ENCODE results near the gene SLC35A4. TPM values are rescaled to one million over a fixed set of nuclear protein-coding genes. Genes with fewer than 3 reads are reported as not detected.

SLC35A4 gene
- total and polyA plus RNA-seq, 2 of the 13 experiments (the other 11 are each of a cell fraction or from before 2014, with no cell fraction given) = 0.71 to 4.0 TPM

DNA sequence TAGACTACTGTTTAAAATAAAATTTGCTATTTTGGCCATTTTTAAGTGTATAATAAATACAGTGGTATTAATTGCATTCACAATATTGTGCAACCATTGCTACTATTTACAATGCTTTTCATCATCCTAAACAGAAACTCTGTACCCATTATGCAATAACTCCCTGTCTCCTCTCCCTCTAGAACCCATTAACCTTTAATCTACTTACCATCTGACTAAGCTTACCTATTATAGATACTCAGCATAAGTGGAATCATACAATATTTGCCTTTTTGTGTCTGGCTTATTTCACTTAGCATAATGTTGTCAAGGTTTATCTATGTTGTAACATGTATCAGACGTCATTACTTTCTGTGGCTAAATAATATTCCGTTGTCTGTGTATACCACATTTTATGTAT, 42.4 kb downstream of the SLC35A4 start (continued):
- TF ChIP-seq, protein P1, sequence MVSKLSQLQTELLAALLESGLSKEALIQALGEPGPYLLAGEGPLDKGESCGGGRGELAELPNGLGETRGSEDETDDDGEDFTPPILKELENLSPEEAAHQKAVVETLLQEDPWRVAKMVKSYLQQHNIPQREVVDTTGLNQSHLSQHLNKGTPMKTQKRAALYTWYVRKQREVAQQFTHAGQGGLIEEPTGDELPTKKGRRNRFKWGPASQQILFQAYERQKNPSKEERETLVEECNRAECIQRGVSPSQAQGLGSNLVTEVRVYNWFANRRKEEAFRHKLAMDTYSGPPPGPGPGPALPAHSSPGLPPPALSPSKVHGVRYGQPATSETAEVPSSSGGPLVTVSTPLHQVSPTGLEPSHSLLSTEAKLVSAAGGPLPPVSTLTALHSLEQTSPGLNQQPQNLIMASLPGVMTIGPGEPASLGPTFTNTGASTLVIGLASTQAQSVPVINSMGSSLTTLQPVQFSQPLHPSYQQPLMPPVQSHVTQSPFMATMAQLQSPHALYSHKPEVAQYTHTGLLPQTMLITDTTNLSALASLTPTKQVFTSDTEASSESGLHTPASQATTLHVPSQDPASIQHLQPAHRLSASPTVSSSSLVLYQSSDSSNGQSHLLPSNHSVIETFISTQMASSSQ (IDR thresholded peaks at IDR 0.05; ENCODE audit: low read depth) = 0 out of 2 replicates have a peak, but pooled peaks have one; percentile 50
- TF ChIP-seq, protein P1 (CRISPR knock-in tag; IDR thresholded peaks at IDR 0.05; ENCODE audit: borderline replicate concordance) = no peak; the same call in 1 of the 2 replicates
- TF ChIP-seq, protein P2, sequence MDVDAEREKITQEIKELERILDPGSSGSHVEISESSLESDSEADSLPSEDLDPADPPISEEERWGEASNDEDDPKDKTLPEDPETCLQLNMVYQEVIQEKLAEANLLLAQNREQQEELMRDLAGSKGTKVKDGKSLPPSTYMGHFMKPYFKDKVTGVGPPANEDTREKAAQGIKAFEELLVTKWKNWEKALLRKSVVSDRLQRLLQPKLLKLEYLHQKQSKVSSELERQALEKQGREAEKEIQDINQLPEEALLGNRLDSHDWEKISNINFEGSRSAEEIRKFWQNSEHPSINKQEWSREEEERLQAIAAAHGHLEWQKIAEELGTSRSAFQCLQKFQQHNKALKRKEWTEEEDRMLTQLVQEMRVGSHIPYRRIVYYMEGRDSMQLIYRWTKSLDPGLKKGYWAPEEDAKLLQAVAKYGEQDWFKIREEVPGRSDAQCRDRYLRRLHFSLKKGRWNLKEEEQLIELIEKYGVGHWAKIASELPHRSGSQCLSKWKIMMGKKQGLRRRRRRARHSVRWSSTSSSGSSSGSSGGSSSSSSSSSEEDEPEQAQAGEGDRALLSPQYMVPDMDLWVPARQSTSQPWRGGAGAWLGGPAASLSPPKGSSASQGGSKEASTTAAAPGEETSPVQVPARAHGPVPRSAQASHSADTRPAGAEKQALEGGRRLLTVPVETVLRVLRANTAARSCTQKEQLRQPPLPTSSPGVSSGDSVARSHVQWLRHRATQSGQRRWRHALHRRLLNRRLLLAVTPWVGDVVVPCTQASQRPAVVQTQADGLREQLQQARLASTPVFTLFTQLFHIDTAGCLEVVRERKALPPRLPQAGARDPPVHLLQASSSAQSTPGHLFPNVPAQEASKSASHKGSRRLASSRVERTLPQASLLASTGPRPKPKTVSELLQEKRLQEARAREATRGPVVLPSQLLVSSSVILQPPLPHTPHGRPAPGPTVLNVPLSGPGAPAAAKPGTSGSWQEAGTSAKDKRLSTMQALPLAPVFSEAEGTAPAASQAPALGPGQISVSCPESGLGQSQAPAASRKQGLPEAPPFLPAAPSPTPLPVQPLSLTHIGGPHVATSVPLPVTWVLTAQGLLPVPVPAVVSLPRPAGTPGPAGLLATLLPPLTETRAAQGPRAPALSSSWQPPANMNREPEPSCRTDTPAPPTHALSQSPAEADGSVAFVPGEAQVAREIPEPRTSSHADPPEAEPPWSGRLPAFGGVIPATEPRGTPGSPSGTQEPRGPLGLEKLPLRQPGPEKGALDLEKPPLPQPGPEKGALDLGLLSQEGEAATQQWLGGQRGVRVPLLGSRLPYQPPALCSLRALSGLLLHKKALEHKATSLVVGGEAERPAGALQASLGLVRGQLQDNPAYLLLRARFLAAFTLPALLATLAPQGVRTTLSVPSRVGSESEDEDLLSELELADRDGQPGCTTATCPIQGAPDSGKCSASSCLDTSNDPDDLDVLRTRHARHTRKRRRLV (CRISPR knock-in tag; IDR thresholded peaks at IDR 0.05) = no peak
- TF ChIP-seq, protein P3, sequence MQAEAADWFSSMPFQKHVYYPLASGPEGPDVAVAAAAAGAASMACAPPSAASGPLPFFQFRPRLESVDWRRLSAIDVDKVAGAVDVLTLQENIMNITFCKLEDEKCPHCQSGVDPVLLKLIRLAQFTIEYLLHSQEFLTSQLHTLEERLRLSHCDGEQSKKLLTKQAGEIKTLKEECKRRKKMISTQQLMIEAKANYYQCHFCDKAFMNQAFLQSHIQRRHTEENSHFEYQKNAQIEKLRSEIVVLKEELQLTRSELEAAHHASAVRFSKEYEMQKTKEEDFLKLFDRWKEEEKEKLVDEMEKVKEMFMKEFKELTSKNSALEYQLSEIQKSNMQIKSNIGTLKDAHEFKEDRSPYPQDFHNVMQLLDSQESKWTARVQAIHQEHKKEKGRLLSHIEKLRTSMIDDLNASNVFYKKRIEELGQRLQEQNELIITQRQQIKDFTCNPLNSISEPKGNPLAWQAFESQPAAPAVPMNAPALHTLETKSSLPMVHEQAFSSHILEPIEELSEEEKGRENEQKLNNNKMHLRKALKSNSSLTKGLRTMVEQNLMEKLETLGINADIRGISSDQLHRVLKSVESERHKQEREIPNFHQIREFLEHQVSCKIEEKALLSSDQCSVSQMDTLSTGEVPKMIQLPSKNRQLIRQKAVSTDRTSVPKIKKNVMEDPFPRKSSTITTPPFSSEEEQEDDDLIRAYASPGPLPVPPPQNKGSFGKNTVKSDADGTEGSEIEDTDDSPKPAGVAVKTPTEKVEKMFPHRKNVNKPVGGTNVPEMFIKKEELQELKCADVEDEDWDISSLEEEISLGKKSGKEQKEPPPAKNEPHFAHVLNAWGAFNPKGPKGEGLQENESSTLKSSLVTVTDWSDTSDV (CRISPR knock-in tag; IDR thresholded peaks at IDR 0.05) = no peak
- TF ChIP-seq MTA3 (CRISPR knock-in tag; IDR thresholded peaks at IDR 0.05) = no peak
- no peak for TF ChIP-seq HIVEP1 (CRISPR knock-in tag; IDR thresholded peaks at IDR 0.05)
- TF ChIP-seq, protein P4, sequence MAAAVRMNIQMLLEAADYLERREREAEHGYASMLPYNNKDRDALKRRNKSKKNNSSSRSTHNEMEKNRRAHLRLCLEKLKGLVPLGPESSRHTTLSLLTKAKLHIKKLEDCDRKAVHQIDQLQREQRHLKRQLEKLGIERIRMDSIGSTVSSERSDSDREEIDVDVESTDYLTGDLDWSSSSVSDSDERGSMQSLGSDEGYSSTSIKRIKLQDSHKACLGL (CRISPR knock-in tag; IDR thresholded peaks at IDR 0.05) = no peak
- TF ChIP-seq, protein P5, sequence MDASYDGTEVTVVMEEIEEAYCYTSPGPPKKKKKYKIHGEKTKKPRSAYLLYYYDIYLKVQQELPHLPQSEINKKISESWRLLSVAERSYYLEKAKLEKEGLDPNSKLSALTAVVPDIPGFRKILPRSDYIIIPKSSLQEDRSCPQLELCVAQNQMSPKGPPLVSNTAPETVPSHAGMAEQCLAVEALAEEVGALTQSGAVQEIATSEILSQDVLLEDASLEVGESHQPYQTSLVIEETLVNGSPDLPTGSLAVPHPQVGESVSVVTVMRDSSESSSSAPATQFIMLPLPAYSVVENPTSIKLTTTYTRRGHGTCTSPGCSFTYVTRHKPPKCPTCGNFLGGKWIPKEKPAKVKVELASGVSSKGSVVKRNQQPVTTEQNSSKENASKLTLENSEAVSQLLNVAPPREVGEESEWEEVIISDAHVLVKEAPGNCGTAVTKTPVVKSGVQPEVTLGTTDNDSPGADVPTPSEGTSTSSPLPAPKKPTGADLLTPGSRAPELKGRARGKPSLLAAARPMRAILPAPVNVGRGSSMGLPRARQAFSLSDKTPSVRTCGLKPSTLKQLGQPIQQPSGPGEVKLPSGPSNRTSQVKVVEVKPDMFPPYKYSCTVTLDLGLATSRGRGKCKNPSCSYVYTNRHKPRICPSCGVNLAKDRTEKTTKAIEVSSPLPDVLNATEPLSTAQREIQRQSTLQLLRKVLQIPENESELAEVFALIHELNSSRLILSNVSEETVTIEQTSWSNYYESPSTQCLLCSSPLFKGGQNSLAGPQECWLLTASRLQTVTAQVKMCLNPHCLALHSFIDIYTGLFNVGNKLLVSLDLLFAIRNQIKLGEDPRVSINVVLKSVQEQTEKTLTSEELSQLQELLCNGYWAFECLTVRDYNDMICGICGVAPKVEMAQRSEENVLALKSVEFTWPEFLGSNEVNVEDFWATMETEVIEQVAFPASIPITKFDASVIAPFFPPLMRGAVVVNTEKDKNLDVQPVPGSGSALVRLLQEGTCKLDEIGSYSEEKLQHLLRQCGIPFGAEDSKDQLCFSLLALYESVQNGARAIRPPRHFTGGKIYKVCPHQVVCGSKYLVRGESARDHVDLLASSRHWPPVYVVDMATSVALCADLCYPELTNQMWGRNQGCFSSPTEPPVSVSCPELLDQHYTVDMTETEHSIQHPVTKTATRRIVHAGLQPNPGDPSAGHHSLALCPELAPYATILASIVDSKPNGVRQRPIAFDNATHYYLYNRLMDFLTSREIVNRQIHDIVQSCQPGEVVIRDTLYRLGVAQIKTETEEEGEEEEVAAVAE (CRISPR knock-in tag; IDR thresholded peaks at IDR 0.05; ENCODE audit: borderline replicate concordance) = 0 out of 2 replicates have a peak, but pooled peaks have one; percentile 54
- no peak for TF ChIP-seq MED8 (CRISPR knock-in tag; IDR thresholded peaks at IDR 0.05; ENCODE audit: insufficient replicate concordance)
- no peak for TF ChIP-seq AGO1 (IDR thresholded peaks at IDR 0.05; ENCODE audit: low read depth, low read length, poor library complexity, severe bottlenecking)
- TF ChIP-seq ZNF543 (CRISPR knock-in tag; IDR thresholded peaks at IDR 0.05) = no peak
- TF ChIP-seq ZNF180 (CRISPR knock-in tag; IDR thresholded peaks at IDR 0.05; ENCODE audit: borderline replicate concordance, low read depth) = no peak

All from HepG2 (cell line).